ENCODE data around the gene ZBTB20.

The ZBTB20 gene

DNA sequence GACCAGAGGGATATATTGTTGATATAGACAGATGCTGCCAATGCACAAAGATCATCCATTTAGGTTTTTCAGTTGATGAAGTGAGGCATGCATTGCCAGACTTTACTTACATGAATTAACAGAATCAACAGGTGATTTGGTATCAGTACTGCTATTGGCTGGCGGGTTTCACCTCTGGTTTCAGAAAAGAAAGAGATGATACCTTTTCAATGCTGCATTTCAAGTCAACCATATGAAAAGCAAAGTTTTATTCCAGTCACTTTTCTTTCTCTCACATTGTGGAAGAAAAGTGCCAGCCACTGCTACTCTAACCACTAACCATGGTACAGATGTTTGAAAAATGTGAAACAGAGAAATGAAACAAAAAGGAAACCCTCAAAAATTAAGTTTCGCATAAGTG, 564.2 kb downstream of the ZBTB20 start:
- Histone ChIP-seq H3K4me1 (ENCODE audit: control insufficient read depth in 5 of 5, insufficient read depth in 5 of 5, low read length in 5 of 5) (peaks cover 0 to 9% (median 7%) of the 10 kb centered on the region in 5 donors), H3K9ac (ENCODE audit: low read length in 5 of 5) (no peak overlapping the region), H3K27ac (ENCODE audit: low read depth, low read length) (no peak overlapping the region), H3K4me3 (ENCODE audit: low read depth in 1 of 5, low read length in 5 of 5) (no peak overlapping the region), H3K27me3 (ENCODE audit: control insufficient read depth in 5 of 5, insufficient read depth in 4 of 5, low read length in 5 of 5) (no peaks in the 10 kb centered on the region), H3K36me3 (ENCODE audit: control insufficient read depth in 5 of 5, insufficient read depth in 5 of 5, low read length in 5 of 5) (peaks cover 0 to 3% (median 0%) of the 10 kb centered on the region in 5 donors), H3K9me3 (ENCODE audit: control insufficient read depth in 5 of 5, low read length in 5 of 5) (peaks cover 0 to 2% (median 0%) of the 10 kb centered on the region in 5 donors)

DNA sequence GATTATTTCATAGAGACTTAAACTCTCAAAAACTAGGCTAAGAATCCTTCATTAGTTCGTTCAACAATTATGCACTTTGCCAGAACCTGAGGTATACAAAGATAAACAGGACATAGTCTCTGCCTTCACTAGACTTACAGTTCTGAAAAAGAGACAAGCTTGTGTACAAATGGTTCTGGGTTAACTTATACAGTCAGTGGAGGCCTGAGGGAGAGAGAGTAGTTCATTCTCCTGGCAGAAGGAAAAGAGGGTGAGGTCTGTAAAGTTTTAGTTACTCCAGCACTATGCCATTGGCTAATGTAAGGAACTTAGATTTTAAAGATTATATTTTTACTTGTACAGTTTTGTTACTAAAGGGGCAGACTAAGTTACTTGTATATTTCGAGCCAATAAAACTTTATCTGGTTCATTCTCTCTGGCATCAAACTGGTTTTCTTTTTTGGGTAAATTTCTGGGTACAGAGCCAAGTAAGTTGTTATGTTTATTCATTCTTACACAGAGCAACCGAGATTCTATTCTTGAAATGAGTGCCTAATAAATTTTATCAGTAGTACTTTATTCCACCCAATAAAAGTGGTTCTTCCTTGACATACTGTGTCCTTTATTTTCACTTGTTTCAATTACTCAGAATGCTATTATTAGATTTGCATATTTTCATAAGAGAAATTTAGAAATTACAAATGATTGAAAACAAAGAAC, 574.6 kb downstream of the ZBTB20 start:
- no peaks in the 10 kb centered on the region for H3K36me3 ChIP-seq (ENCODE audit: control insufficient read depth in 5 of 5, insufficient read depth in 5 of 5, low read length in 5 of 5)
- no peaks in the 10 kb centered on the region for H3K9me3 ChIP-seq (ENCODE audit: control insufficient read depth in 5 of 5, low read length in 5 of 5)
- H3K4me1 ChIP-seq (ENCODE audit: control insufficient read depth in 5 of 5, insufficient read depth in 5 of 5, low read length in 5 of 5), result peaks cover 0 to 8% (median 5%) of the 10 kb centered on the region in 5 donors
- no peak overlapping the region for H3K4me3 ChIP-seq (ENCODE audit: low read depth in 1 of 5, low read length in 5 of 5)
- no peak overlapping the region for H3K9ac ChIP-seq (ENCODE audit: low read length in 5 of 5)
- H3K27ac ChIP-seq (ENCODE audit: low read depth, low read length), result no peak overlapping the region
- H3K27me3 ChIP-seq (ENCODE audit: control insufficient read depth in 5 of 5, insufficient read depth in 4 of 5, low read length in 5 of 5), result no peaks in the 10 kb centered on the region

DNA sequence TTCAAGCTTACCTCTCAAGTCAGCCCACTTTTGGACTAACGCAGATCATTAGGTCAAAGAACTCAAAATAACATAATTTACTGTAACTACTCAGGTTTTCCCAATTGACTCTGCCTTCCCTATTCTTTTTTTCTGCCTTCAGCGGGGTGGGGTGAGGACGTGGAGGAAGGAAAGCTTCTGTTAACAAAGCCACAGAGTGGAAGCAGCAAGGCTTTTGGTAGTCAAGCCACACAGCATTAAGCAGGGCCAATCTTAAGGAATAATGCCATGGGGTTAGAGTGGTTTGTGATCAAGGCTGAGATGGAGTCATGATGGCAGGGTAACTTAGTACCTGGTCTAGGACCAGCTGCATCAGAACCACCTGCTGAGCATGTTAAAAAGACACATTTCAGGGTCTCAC, 575.7 kb downstream of the ZBTB20 start:
- H3K4me1 ChIP-seq (ENCODE audit: control insufficient read depth in 5 of 5, insufficient read depth in 5 of 5, low read length in 5 of 5), result peaks cover 0 to 16% (median 5%) of the 10 kb centered on the region in 5 donors

DNA sequence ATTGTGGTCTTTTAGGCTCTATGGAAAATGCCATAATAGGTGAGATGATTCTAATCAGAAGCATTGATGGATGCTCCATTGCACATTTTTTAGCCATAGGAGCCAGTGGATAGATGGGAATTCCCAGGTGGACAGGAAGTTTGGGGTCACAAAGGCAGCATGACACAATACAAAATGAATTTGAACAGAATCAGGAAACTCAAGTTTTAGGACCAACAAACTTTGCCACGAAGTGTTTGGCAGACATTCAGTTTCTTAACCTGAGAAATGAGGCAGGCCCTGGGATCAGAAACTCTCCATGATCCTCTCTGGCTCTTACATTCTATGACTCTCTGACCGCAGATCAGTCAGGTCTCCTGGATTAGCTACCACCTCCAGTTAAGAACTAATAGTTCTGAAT, 577.9 kb downstream of the ZBTB20 start:
- Histone ChIP-seq H3K4me1 (ENCODE audit: control insufficient read depth in 5 of 5, insufficient read depth in 5 of 5, low read length in 5 of 5) (peaks cover 0 to 26% (median 22%) of the 10 kb centered on the region in 5 donors), H3K36me3 (ENCODE audit: control insufficient read depth in 5 of 5, insufficient read depth in 5 of 5, low read length in 5 of 5) (peaks cover 0 to 2% (median 0%) of the 10 kb centered on the region in 5 donors), H3K27ac (ENCODE audit: low read depth, low read length) (no peak overlapping the region), H3K4me3 (ENCODE audit: low read depth in 1 of 5, low read length in 5 of 5) (no peak overlapping the region), H3K9me3 (ENCODE audit: control insufficient read depth in 5 of 5, low read length in 5 of 5) (no peaks in the 10 kb centered on the region), H3K27me3 (ENCODE audit: control insufficient read depth in 5 of 5, insufficient read depth in 4 of 5, low read length in 5 of 5) (no peaks in the 10 kb centered on the region), H3K9ac (ENCODE audit: low read length in 5 of 5) (no peak overlapping the region)

More for the DNA sequence above, 575.7 kb downstream of the ZBTB20 start:
- H3K9ac ChIP-seq (ENCODE audit: low read length in 5 of 5), result no peak overlapping the region
- no peak overlapping the region for H3K27ac ChIP-seq (ENCODE audit: low read depth, low read length)
- H3K27me3 ChIP-seq (ENCODE audit: control insufficient read depth in 5 of 5, insufficient read depth in 4 of 5, low read length in 5 of 5), result no peaks in the 10 kb centered on the region
- H3K4me3 ChIP-seq (ENCODE audit: low read depth in 1 of 5, low read length in 5 of 5), result no peak overlapping the region
- no peaks in the 10 kb centered on the region for H3K9me3 ChIP-seq (ENCODE audit: control insufficient read depth in 5 of 5, low read length in 5 of 5)
- H3K36me3 ChIP-seq (ENCODE audit: control insufficient read depth in 5 of 5, insufficient read depth in 5 of 5, low read length in 5 of 5), result no peaks in the 10 kb centered on the region

DNA sequence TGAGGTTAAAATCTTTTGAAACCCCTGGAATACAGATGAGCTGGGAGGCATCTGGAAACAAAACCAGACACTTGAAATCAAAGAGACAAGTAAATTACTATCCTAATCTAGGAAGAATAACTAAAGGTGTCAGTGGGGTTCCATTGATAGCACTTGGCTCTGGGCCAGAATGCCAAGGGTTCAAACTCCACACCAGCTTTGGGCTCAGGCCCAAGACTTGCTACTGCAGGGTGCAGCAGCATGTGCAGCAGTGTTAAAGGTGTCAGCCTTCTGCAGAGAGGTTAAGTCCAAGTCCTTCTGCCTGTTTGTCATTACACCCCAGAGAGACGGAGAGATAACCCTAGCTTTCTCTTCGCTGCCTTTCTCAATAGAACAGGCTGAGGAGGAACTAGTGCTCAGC, 579.3 kb downstream of the ZBTB20 start:
- H3K27ac ChIP-seq (ENCODE audit: low read depth, low read length), result no peak overlapping the region
- H3K4me1 ChIP-seq (ENCODE audit: control insufficient read depth in 5 of 5, insufficient read depth in 5 of 5, low read length in 5 of 5), result peaks cover 0 to 26% (median 26%) of the 10 kb centered on the region in 5 donors
- H3K27me3 ChIP-seq (ENCODE audit: control insufficient read depth in 5 of 5, insufficient read depth in 4 of 5, low read length in 5 of 5), result no peaks in the 10 kb centered on the region
- H3K9ac ChIP-seq (ENCODE audit: low read length in 5 of 5), result no peak overlapping the region
- H3K36me3 ChIP-seq (ENCODE audit: control insufficient read depth in 5 of 5, insufficient read depth in 5 of 5, low read length in 5 of 5), result peaks cover 0 to 3% (median 0%) of the 10 kb centered on the region in 5 donors
- H3K9me3 ChIP-seq (ENCODE audit: control insufficient read depth in 5 of 5, low read length in 5 of 5), result no peaks in the 10 kb centered on the region
- no peak overlapping the region for H3K4me3 ChIP-seq (ENCODE audit: low read depth in 1 of 5, low read length in 5 of 5)

DNA sequence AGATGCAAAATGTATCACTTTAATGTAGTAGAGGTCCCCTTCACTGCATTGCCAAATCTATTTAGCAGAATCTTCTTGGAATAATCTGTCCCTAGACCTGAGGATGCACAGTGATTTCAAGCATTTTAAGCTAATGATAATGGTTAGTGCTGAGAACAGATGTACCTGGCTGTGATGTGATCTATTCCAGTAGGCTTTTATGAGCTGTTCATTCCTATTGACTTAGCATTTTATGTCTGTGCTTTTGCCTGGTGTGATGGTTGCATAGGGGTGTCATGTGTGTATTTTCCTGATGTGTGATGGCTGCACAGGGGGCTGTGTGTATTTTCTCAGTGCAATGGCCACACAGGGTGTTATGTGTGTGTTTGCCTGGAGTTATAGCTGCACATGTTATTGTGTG, 580.3 kb downstream of the ZBTB20 start:
- Histone ChIP-seq H3K36me3 (ENCODE audit: control insufficient read depth in 5 of 5, insufficient read depth in 5 of 5, low read length in 5 of 5) (peaks cover 0 to 3% (median 0%) of the 10 kb centered on the region in 5 donors), H3K4me1 (ENCODE audit: control insufficient read depth in 5 of 5, insufficient read depth in 5 of 5, low read length in 5 of 5) (peaks cover 0 to 32% (median 24%) of the 10 kb centered on the region in 5 donors), H3K27ac (ENCODE audit: low read depth, low read length) (no peak overlapping the region), H3K9ac (ENCODE audit: low read length in 5 of 5) (no peak overlapping the region), H3K4me3 (ENCODE audit: low read depth in 1 of 5, low read length in 5 of 5) (no peak overlapping the region), H3K27me3 (ENCODE audit: control insufficient read depth in 5 of 5, insufficient read depth in 4 of 5, low read length in 5 of 5) (no peaks in the 10 kb centered on the region), H3K9me3 (ENCODE audit: control insufficient read depth in 5 of 5, low read length in 5 of 5) (no peaks in the 10 kb centered on the region)

DNA sequence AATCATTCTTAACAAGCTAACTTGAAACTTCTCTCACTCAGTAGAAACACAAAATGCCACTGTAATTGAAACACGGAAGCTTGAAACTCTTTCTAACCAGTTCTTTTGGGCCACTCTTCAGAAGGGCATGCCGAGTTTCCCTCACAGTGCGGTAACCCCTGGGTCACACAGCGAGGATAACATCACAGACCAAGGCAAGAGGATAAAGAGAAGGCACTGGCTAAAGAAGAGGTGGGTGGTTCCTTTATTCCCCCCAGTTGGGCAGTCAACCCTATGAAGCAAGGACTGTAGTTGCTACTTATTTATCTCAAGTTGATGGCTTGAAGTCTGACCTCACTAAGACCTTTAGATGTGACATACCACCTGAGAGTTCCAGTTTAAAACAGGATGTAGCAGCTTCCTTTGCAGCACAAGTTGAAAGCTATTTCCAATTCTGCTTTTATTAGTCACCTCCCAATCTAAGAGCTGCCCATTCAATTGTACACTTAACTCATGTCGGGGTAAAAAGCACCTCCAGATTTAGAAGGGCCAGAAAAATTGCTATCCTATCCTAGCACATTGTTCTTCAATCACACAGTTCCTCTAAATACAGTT, 580.8 kb downstream of the ZBTB20 start:
- H3K9ac ChIP-seq (ENCODE audit: low read length in 5 of 5), result no peak overlapping the region
- H3K36me3 ChIP-seq (ENCODE audit: control insufficient read depth in 5 of 5, insufficient read depth in 5 of 5, low read length in 5 of 5), result peaks cover 0 to 3% (median 0%) of the 10 kb centered on the region in 5 donors
- H3K4me1 ChIP-seq (ENCODE audit: control insufficient read depth in 5 of 5, insufficient read depth in 5 of 5, low read length in 5 of 5), result peaks cover 0 to 32% (median 22%) of the 10 kb centered on the region in 5 donors
- H3K27ac ChIP-seq (ENCODE audit: low read depth, low read length), result no peak overlapping the region
- no peak overlapping the region for H3K4me3 ChIP-seq (ENCODE audit: low read depth in 1 of 5, low read length in 5 of 5)
- no peaks in the 10 kb centered on the region for H3K9me3 ChIP-seq (ENCODE audit: control insufficient read depth in 5 of 5, low read length in 5 of 5)
- no peaks in the 10 kb centered on the region for H3K27me3 ChIP-seq (ENCODE audit: control insufficient read depth in 5 of 5, insufficient read depth in 4 of 5, low read length in 5 of 5)

DNA sequence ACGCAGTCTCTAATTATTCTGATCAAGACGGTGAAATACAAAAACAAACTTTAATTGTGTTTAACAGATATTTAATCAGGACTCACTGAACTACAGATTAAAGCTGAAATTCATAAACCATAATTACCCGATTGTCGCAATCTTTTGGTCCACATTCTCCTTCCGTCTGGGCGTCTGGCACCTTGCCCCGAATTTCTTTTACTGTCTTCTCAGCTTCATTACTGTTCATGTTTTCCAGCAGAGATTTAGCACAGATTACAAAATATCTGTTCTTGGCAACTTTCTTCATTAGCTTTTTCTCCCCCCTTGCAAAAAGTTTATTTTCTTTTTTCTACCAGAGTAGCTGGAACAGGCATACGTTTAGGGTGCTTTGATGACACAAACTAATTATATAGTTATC, 581.9 kb downstream of the ZBTB20 start:
- Histone ChIP-seq H3K27ac (ENCODE audit: low read depth, low read length) (no peak overlapping the region), H3K4me1 (ENCODE audit: control insufficient read depth in 5 of 5, insufficient read depth in 5 of 5, low read length in 5 of 5) (peaks cover 0 to 32% (median 22%) of the 10 kb centered on the region in 5 donors), H3K9me3 (ENCODE audit: control insufficient read depth in 5 of 5, low read length in 5 of 5) (no peaks in the 10 kb centered on the region), H3K9ac (ENCODE audit: low read length in 5 of 5) (no peak overlapping the region), H3K36me3 (ENCODE audit: control insufficient read depth in 5 of 5, insufficient read depth in 5 of 5, low read length in 5 of 5) (peaks cover 0 to 3% (median 0%) of the 10 kb centered on the region in 5 donors), H3K4me3 (ENCODE audit: low read depth in 1 of 5, low read length in 5 of 5) (peak overlapping the region in 1 of 5 donors; percentile 36), H3K27me3 (ENCODE audit: control insufficient read depth in 5 of 5, insufficient read depth in 4 of 5, low read length in 5 of 5) (no peaks in the 10 kb centered on the region)

DNA sequence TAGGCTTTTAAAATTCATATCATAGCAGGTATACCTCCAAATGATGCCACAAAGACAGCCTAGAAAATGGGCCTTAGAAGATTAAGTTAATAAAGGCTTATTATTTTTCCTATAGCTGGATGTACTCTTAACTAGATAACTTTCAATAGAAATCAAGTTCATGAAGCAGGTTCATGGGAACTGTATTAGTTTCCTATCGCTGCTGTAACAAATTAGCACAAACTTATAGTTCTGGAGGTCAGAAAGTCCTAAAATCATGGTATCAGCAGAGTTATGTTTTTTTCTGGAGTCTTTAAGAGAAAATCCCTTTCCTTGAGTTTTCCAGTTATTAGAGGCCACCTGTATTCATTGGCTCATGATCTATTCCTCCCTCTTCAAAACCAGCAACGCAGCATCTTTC, 583.4 kb downstream of the ZBTB20 start:
- H3K36me3 ChIP-seq (ENCODE audit: control insufficient read depth in 5 of 5, insufficient read depth in 5 of 5, low read length in 5 of 5), result peaks cover 0 to 3% (median 0%) of the 10 kb centered on the region in 5 donors
- no peak overlapping the region for H3K9ac ChIP-seq (ENCODE audit: low read length in 5 of 5)
- H3K4me3 ChIP-seq (ENCODE audit: low read depth in 1 of 5, low read length in 5 of 5), result no peak overlapping the region
- H3K27ac ChIP-seq (ENCODE audit: low read depth, low read length), result no peak overlapping the region
- no peaks in the 10 kb centered on the region for H3K9me3 ChIP-seq (ENCODE audit: control insufficient read depth in 5 of 5, low read length in 5 of 5)
- H3K4me1 ChIP-seq (ENCODE audit: control insufficient read depth in 5 of 5, insufficient read depth in 5 of 5, low read length in 5 of 5), result peaks cover 0 to 32% (median 22%) of the 10 kb centered on the region in 5 donors
- H3K27me3 ChIP-seq (ENCODE audit: control insufficient read depth in 5 of 5, insufficient read depth in 4 of 5, low read length in 5 of 5), result no peaks in the 10 kb centered on the region

DNA sequence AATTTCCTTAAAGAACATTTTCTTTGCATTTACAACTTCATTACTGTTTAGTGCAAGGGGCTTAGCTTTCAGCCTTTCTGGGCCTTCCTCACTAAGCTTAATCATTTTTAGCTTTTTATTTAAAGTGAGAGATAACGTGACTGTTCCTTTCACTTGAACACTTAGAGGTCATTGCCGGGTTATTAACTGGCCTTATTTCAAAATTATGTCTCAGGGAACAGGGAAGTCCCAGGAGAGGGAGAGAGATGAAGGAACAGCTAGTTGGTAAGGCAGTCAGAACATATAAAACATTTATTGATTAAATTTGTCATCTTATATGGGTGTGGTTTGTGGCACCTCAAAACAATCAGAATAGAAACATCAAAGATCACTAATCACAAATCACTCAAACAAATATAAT, 584.5 kb downstream of the ZBTB20 start:
- H3K9ac ChIP-seq (ENCODE audit: low read length in 5 of 5), result no peak overlapping the region
- no peak overlapping the region for H3K27ac ChIP-seq (ENCODE audit: low read depth, low read length)
- no peak overlapping the region for H3K4me3 ChIP-seq (ENCODE audit: low read depth in 1 of 5, low read length in 5 of 5)
- peaks cover 0 to 32% (median 22%) of the 10 kb centered on the region in 5 donors for H3K4me1 ChIP-seq (ENCODE audit: control insufficient read depth in 5 of 5, insufficient read depth in 5 of 5, low read length in 5 of 5)
- no peaks in the 10 kb centered on the region for H3K9me3 ChIP-seq (ENCODE audit: control insufficient read depth in 5 of 5, low read length in 5 of 5)
- peaks cover 0 to 3% (median 0%) of the 10 kb centered on the region in 5 donors for H3K36me3 ChIP-seq (ENCODE audit: control insufficient read depth in 5 of 5, insufficient read depth in 5 of 5, low read length in 5 of 5)
- H3K27me3 ChIP-seq (ENCODE audit: control insufficient read depth in 5 of 5, insufficient read depth in 4 of 5, low read length in 5 of 5), result no peaks in the 10 kb centered on the region
